GF-D8 (cell line): ENCODE results near the gene MAP2K5.
A peak's percentile ranks its signal among the peaks of the same experiment; 100 is the strongest.
"Not testable (repeated sequence)": the region's sequence is repeated elsewhere in the genome, so short reads cannot be mapped to it uniquely, and the experiment has no call there.

ENCODE experiments used
- DNase-seq: peaks from one replicate; lab custom pipeline; 2025; lab: John Stamatoyannopoulos, UW

The MAP2K5 gene

GRCh38 chr15:67672834-67673233, 130.3 kb downstream of the MAP2K5 start:
- not testable (repeated sequence) for DNase-seq

DNA sequence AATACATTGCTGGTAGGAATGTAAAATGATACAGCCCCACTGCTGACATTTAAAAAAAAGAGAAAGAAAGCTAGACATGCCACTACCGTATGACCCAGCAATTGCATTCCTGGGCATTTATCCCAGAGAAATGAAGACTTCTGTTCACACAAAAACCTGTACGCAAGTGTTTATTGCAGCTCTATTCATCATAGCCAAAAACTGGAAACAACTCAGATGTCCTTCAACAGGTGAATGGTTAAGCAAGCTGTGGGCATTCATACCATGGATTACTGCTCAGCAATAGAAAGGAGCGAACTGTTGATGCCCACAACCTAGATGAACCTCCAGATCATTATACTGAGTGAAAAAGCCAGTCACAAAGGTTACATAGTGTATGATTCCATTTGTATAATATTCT, 132.5 kb downstream of the MAP2K5 start:
- no peak for DNase-seq

DNA sequence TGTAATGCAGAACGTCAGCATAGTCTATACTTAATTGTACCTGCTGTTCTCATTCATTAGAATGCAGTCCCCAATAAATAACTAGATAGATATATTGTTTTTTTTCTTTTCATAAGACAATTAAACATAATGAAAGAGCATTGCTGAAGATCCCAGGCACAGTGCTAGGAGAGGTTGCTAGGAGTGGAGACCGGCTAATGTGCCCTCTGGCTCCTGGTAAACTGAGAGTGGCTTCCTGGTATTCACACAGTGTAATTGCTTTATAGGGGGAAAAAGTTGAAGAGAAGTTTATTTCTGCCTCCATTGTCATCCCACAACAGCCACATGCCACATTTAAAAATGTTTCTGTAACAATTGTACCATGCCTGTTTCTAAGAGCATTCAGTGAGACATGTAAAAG, 135.6 kb downstream of the MAP2K5 start:
- no peak for DNase-seq

GRCh38 chr15:67678993-67679392, 136.5 kb downstream of the MAP2K5 start:
- DNase-seq: no peak

DNA sequence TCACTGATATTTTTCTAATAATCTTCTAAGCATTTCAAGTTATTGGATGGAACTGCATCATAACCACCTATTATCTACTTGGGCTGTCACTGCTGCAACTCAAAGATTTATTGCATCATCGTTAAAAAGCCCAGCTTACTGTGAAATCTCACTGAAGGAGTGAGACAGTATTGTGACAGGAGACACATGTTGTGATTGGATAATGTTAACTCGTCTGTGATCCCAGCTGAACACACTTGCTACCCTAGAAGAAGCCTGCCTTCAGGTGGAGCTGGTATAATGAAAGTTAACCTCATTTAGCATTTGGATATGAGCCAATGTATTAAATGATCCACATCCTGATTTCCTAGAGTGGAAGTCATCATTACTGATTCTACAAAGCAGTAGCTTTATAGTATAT, 138.1 kb downstream of the MAP2K5 start:
- DNase-seq: no peak

- DNase-seq: no peak
These were observed 142.6 kb downstream of the MAP2K5 start for GRCh38 chr15:67685008-67685599.

- no peak for DNase-seq
These were observed 143.2 kb downstream of the MAP2K5 start for GRCh38 chr15:67685716-67686115.

- DNase-seq: no peak
These were observed 148.4 kb downstream of the MAP2K5 start for GRCh38 chr15:67690936-67691335.

GRCh38 chr15:67691450-67691849, 148.9 kb downstream of the MAP2K5 start:
- DNase-seq: no peak

GRCh38 chr15:67692573-67692972, 150.1 kb downstream of the MAP2K5 start:
- no peak for DNase-seq

- no peak for DNase-seq
These were observed 153.6 kb downstream of the MAP2K5 start for GRCh38 chr15:67696087-67696486.

DNA sequence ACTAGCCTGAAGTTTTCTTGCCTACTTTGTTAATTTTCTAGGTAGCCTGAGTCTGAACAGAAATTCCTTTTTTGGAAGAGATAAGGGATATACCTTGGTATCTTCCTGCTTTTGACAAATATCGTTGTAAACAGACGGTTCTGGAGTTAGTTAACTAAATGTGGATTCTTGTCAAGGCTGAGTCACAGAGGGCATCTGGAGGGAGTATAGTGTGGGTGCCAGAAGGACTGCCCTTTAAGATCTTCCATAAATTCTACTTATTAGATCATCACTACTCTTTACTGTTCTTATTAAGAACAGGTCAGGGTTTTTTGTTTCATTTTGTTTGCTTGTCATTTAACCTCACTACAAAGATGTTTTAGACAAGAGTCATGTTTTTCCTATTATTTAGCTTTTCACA, 157.5 kb downstream of the MAP2K5 start:
- DNase-seq: no peak

GRCh38 chr15:67701669-67702068, 159.2 kb downstream of the MAP2K5 start:
- no peak for DNase-seq

- DNase-seq: no peak
These were observed 165.2 kb downstream of the MAP2K5 start for GRCh38 chr15:67707520-67708283.

DNA sequence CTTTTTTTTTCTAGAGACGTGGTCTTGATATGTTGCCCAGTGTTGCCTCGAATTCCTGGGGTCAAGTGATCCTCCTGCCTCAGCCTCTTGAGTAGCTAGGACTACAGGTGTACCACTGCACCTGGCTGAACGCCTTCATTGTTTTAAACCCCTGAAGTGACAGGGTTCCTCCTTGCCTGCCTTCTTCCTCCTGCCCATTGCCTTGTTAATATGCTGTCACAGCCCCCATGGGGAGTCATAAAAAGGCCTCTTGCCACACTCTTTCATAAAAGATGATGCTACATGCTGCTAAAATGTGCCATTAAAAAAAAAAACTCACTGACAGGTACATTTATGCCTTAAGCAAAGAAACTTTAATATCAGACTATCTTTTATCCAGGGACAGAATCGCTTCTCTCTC, 166.0 kb downstream of the MAP2K5 start:
- no peak for DNase-seq

GRCh38 chr15:67715170-67715569, 172.7 kb downstream of the MAP2K5 start:
- no peak for DNase-seq

GRCh38 chr15:67716171-67716570, 173.7 kb downstream of the MAP2K5 start:
- no peak for DNase-seq

DNA sequence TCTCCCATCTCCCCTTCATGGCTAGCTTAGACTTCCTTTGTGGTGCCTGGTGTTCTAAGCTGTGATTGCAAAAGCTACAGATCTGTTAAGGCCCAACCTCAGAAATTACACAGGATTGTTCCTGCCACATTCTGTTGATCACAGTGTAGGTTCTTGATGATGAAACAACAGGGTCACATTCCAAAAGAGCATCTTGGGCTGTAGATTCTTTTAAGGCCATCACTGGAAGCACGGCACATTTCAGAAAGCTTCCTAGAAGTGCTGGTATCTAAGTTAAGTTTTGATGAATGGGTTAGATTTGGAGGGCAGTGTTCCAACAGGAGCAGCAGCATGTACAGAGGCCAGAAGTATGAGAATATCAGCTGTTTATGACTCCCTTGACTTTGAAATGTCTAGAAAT, 175.3 kb downstream of the MAP2K5 start:
- DNase-seq: no peak

GRCh38 chr15:67719330-67719959, 176.9 kb downstream of the MAP2K5 start:
- no peak for DNase-seq

DNA sequence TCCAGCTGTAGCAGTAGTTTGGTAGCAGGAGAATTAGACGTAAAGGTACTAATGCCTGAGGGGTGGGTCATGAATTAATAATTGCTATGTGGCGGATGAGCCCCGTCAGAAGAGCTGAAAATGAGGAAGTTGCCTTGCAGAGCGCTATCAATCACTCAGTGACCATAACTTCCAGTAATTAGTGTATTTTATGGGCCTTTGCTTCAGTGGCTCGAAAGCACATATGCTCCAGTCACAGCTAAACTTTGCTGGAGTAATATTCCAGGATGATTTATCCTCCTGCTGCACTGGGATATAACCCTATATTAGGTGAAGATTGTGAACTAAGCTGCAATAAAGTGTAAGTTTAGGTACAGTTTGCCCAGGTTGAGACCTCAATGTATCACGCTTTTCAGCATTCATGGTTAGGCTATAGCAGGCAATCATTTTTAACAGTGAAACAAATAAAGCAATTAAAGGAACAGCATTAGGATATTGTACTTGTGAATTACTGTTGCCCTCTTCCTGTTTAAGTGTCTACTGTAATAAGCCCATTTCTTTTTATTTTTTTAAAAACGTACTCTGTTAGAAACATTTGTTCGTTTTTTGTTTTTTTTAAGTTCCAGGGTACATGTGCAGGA, 178.2 kb downstream of the MAP2K5 start:
- peak; percentile 29 for DNase-seq

GRCh38 chr15:67722030-67722817, 179.7 kb downstream of the MAP2K5 start:
- no peak for DNase-seq
